HEK293T (cell line): Measurements from ENCODE around the gene C11orf21.

Source experiments
- CTCF ChIA-PET: fragments of 350-600 bp; formaldehyde crosslinking; extraction: SDS; loops from one replicate; lab custom pipeline; 2021; ENCODE audit warnings: antibody characterized with exemption, inconsistent platforms; lab: Yijun Ruan, JAX
- POLR2A ChIA-PET: fragments of 350-600 bp; formaldehyde crosslinking; extraction: SDS; loops from one replicate; lab custom pipeline; 2020; ENCODE audit warnings: antibody characterized with exemption, inconsistent platforms; lab: Yijun Ruan, JAX
- DNase-seq: peaks from one replicate; pipeline ENCODE4 v3.0.0; 2012; ENCODE audit warnings: mixed read lengths; ENCODE audit errors: extremely low spot score
- ARNT ChIP-seq: fragments of 450-650 bp; IDR thresholded peaks from 2 replicates; pipeline ENCODE4 v1.6.1; 2017; ENCODE audit warnings: mild to moderate bottlenecking
- BHLHE40 ChIP-seq: fragments of 450-650 bp; IDR thresholded peaks from 2 replicates; pipeline ENCODE4 v1.6.1; 2016; ENCODE audit warnings: mild to moderate bottlenecking, moderate library complexity, borderline replicate concordance
- CTBP1 ChIP-seq: fragments of 450-650 bp; IDR thresholded peaks from 2 replicates; pipeline ENCODE4 v1.6.1; 2016; ENCODE audit warnings: borderline replicate concordance
- ELF4 ChIP-seq: fragments of 450-650 bp; IDR thresholded peaks from 2 replicates; pipeline ENCODE4 v1.6.1; 2017; ENCODE audit warnings: antibody characterized with exemption
- FOXA1 ChIP-seq: fragments of 450-650 bp; IDR thresholded peaks from 2 replicates; pipeline ENCODE4 v1.6.1; 2016; ENCODE audit warnings: mild to moderate bottlenecking
- FOXK2 ChIP-seq: fragments of 450-650 bp; IDR thresholded peaks from 2 replicates; pipeline ENCODE4 v1.6.1; 2016; ENCODE audit warnings: mild to moderate bottlenecking
- FOXM1 ChIP-seq: fragments of 450-650 bp; IDR thresholded peaks from 2 replicates; pipeline ENCODE4 v1.6.1; 2017; ENCODE audit warnings: mild to moderate bottlenecking, borderline replicate concordance
- HDGF ChIP-seq: fragments of 450-650 bp; IDR thresholded peaks from 2 replicates; pipeline ENCODE4 v1.6.1; 2017; ENCODE audit warnings: antibody characterized with exemption, borderline replicate concordance
- L3MBTL2 ChIP-seq: fragments of 450-650 bp; conservative IDR thresholded peaks from 2 replicates; pipeline ENCODE4 v1.6.1; 2016; ENCODE audit warnings: mild to moderate bottlenecking
- LEF1 ChIP-seq: fragments of 450-650 bp; IDR thresholded peaks from 2 replicates; pipeline ENCODE4 v1.6.1; 2017; ENCODE audit warnings: mild to moderate bottlenecking, borderline replicate concordance
- NFRKB ChIP-seq: fragments of 450-650 bp; IDR thresholded peaks from 2 replicates; pipeline ENCODE4 v1.6.1; 2016; ENCODE audit warnings: mild to moderate bottlenecking, moderate library complexity
- SP1 ChIP-seq: fragments of 450-650 bp; IDR thresholded peaks from 2 replicates; pipeline ENCODE4 v1.6.1; 2017
- SUZ12 ChIP-seq: fragments of 450-650 bp; IDR thresholded peaks from 2 replicates; pipeline ENCODE4 v1.6.1; 2016; ENCODE audit warnings: mild to moderate bottlenecking
- TARDBP ChIP-seq: fragments of 450-650 bp; IDR thresholded peaks from 2 replicates; pipeline ENCODE4 v1.6.1; 2016
- ZNF384 ChIP-seq: fragments of 450-650 bp; IDR thresholded peaks from 2 replicates; pipeline ENCODE4 v1.6.1; 2016
- TF ChIP-seq, protein P1 (sequence below): fragments of 450-650 bp; IDR thresholded peaks from 2 replicates; pipeline ENCODE4 v1.6.1; 2016

Gene C11orf21

DNA sequence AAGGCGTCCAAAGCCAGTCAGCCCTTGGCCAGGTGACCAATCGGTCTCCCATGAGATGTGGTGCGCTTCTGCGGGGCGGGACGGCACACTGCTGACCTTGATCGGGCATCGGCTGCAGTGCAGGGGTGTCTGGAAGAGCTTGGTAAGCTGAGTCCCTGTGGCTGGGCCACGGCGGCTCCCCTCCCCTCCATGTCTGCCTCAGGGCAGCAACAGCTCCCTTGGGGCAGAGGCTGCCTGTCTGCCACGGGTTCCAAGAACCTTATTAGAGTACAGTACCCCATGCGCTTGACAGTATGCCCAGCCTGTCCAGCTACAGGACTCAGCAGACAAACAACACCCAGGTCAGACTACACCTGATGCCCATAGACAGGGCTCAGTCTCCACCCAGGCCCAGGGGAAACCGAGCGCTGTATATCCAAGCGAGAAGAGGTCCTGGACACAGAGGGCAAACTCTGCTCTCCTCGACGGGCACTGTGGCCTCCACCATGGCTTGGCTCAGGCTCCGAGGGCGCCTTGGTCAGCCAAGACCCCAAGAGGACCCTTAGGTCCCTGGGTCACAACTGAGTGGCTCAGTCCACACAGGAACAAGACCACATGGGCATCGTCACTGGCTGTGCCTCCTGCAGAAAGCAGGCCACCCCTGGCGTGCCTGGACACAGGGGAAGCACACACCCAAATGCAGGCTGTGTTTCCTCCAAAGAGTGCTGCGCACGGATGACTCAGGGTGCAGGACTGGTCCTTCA is 19.0 kb upstream of the C11orf21 start:
- ChIA-PET POLR2A (no interaction called here), CTCF (no interaction called here)
- TF ChIP-seq CTBP1, result no peak
- TF ChIP-seq LEF1, result no peak
- TF ChIP-seq, protein P1, sequence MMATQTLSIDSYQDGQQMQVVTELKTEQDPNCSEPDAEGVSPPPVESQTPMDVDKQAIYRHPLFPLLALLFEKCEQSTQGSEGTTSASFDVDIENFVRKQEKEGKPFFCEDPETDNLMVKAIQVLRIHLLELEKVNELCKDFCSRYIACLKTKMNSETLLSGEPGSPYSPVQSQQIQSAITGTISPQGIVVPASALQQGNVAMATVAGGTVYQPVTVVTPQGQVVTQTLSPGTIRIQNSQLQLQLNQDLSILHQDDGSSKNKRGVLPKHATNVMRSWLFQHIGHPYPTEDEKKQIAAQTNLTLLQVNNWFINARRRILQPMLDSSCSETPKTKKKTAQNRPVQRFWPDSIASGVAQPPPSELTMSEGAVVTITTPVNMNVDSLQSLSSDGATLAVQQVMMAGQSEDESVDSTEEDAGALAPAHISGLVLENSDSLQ, result no peak
- TF ChIP-seq BHLHE40, result no peak
- no peak for TF ChIP-seq NFRKB
- no peak for TF ChIP-seq FOXA1
- no peak for TF ChIP-seq FOXK2
- TF ChIP-seq ZNF384, result no peak
- TF ChIP-seq ARNT, result no peak
- no peak for TF ChIP-seq FOXM1
- TF ChIP-seq SUZ12, result no peak
- no peak for TF ChIP-seq ELF4
- TF ChIP-seq TARDBP, result no peak
- TF ChIP-seq L3MBTL2, result no peak
- no peak for TF ChIP-seq SP1
- no peak for TF ChIP-seq HDGF
- DNase-seq, result no peak

DNA sequence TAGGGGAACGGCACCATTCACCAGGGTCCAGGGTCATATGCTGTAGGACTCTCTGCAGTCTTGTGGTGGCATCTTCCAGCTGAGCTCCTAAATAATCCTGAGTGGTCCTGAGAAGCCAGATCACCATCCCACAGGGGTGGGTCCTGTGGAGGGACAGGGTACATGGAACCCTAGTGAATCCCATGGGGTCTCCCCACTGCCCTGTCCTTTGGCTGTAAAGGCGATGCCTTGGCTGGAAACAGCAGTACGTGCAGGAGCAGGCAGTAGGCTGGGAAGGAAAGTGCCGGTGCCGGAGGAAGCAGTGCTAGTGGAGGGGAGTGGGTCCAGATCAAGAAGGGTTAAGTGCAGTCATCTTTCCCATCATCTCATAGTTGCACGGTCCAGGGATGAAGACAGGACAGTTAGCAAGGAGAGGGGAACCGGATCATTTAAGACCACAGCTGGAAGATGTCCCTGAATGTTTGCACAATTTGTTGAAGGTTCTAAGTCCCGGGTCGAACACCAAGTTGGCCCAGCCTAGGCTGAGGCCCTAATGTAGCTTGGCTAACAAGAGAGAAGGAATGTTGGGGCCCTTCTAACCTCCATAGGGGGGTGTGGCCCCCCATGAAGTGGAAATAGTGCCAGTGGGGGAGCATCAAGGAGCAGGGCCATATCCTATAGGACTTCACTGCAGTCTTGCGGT is 18.2 kb upstream of the C11orf21 start:
- TF ChIP-seq ELF4, result no peak
- no peak for TF ChIP-seq TARDBP
- no peak for TF ChIP-seq ZNF384
- no peak for TF ChIP-seq FOXA1
- no peak for TF ChIP-seq NFRKB
- TF ChIP-seq CTBP1, result no peak
- no peak for TF ChIP-seq LEF1
- no peak for TF ChIP-seq SUZ12
- no peak for TF ChIP-seq FOXK2
- no peak for TF ChIP-seq L3MBTL2
- no peak for TF ChIP-seq BHLHE40
- TF ChIP-seq SP1, result no peak
- TF ChIP-seq FOXM1, result no peak
- TF ChIP-seq ARNT, result no peak

DNA sequence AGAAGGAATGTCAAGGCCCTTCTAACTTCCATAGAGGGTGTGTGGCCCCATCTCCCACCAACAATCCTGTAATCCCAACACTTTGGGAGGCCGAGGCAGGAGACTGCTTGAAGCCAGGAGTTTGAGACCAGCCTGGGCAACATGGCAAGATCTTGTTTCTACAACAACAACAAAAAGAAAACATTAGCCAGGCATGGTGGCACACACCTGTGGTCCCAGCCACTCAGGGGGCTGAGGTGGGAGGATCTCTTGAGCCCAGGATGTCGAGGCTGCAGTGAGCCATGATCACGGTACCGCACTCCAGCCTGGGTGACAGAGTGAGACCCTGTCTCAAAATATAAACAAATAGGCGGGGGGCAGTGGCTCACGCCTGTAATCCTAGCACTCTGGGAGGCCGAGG is 17.0 kb upstream of the C11orf21 start:
- TF ChIP-seq ELF4 (no peak), SUZ12 (no peak), HDGF (no peak)
- ChIA-PET CTCF (no interaction called here), POLR2A (no interaction called here)
- DNase-seq, result no peak

More for the DNA sequence above, 18.2 kb upstream of the C11orf21 start:
- DNase-seq, result no peak
- ChIA-PET POLR2A (no interaction called here), CTCF (no interaction called here)

DNA sequence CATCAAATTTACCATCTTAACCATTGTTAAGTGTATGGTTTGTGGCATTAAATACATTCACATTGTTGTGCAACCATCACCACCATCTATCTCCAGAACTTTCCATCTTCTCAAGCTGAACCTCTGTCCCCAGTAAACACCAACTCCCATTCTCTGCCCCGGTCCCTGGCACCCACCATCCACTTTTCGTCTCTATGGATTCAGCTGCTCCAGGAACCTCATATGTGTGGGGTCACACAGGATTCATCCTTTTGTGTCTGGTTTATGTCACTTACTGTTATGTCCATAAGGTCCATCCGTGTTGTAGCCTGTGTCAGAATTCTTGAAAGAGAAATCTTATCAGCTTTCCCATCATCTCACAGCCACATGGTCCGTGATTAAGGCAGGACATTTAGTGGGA is 16.4 kb upstream of the C11orf21 start:
- TF ChIP-seq FOXA1 (no peak), NFRKB (no peak), CTBP1 (no peak), SUZ12 (no peak), ZNF384 (no peak), FOXK2 (no peak), HDGF (no peak), ELF4 (no peak), LEF1 (no peak), FOXM1 (no peak), BHLHE40 (no peak)
- no peak for DNase-seq
- CTCF ChIA-PET, result no interaction called here
- POLR2A ChIA-PET, result no interaction called here

DNA sequence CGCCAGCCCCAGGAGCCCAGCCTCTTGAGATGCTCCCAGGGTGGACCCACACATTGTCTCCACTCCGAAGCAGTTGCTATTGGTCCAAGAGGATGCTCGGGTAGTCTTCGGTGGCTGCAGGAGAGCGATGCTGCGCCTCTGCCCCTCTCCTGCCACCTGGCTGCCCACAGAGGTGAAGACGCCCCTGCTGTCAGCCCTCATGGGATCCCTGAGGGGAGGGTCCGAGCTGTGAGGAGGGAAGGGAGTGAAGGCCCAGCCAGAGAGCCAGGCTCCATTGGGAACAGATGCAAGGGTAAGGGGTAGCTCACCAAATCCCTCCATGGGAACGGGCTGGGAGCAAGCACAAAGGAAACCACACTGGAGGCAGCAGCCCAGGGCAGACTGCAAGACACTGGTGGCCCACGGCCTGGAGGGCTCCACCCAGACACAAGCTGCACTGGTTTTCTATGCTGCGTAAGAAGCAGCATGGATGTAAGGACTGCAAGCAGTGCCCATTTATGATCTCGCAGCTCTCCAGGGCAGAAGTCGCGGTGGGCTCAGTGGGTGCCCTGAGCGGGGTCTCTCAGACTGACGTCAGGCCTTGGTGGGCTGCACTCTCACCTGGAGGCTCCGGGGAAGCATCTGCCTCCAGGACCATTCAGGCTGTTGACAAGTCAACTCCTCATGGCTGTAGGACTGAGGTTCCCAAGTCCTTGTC is 15.8 kb upstream of the C11orf21 start:
- TF ChIP-seq NFRKB (no peak), FOXM1 (no peak), HDGF (no peak), FOXA1 (no peak)
- no peak for DNase-seq
- CTCF ChIA-PET, result interaction anchor here (0.6 kb wide), 1 partner anchor 13 kb away, joined by 3 read pairs; no protein-coding TSS in a partner anchor
- POLR2A ChIA-PET, result no interaction called here

DNA sequence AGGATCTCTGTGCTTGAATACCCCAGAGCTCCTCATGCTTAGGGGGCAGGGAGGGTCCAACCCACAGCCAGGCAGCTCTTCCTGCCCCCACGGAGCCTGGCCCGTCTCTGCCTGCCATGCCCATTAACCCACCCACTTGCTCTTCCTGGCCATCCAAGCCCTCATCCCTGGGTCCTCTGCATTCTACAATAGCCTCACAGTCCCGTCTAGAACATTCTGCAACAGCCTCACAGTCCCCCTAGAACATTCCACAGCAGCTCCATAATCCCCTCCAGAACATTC is 15.2 kb upstream of the C11orf21 start:
- ChIA-PET CTCF (interaction anchor here (0.6 kb wide), 1 partner anchor 12 kb away, joined by 3 read pairs; no protein-coding TSS in a partner anchor), POLR2A (no interaction called here)
- no peak for DNase-seq
- TF ChIP-seq CTBP1 (no peak), L3MBTL2 (no peak), NFRKB (no peak), SUZ12 (no peak), HDGF (no peak), FOXK2 (no peak), TARDBP (no peak), BHLHE40 (no peak), ELF4 (no peak), ZNF384 (no peak), FOXM1 (no peak), SP1 (no peak), FOXA1 (no peak), LEF1 (no peak), ARNT (no peak)
- TF ChIP-seq, protein P1, result no peak
